ENCODE measurements around the gene KCNK1.

The KCNK1 gene

GRCh38 chr1:233572896-233573295 is 41.0 kb upstream of the KCNK1 start:
- TF ChIP-seq CTCF (IDR thresholded peaks at IDR 0.05; ENCODE audit: low read depth, low read length), result no peak
- H3K4me3 ChIP-seq (ENCODE audit: low read depth, low read length), result no peak overlapping the region
- in situ Hi-C loops (cut with HindIII; ENCODE audit: low sequenced_read_pairs), result no loop called here
- DNase-seq (ENCODE audit: low read depth, low spot score), result no peak

GRCh38 chr1:233575450-233575849 is 38.5 kb upstream of the KCNK1 start:
- in situ Hi-C loops (cut with HindIII; ENCODE audit: low sequenced_read_pairs), result no loop called here
- TF ChIP-seq CTCF (IDR thresholded peaks at IDR 0.05; ENCODE audit: low read depth, low read length), result no peak
- DNase-seq (ENCODE audit: low read depth, low spot score), result no peak

GRCh38 chr1:233582439-233582838 is 31.5 kb upstream of the KCNK1 start:
- TF ChIP-seq CTCF (IDR thresholded peaks at IDR 0.05; ENCODE audit: low read depth, low read length), result no peak
- in situ Hi-C loops (cut with HindIII; ENCODE audit: low sequenced_read_pairs), result no loop called here
- no peak for DNase-seq (ENCODE audit: low read depth, low spot score)
- H3K4me3 ChIP-seq (ENCODE audit: low read depth, low read length), result no peak overlapping the region

More at GRCh38 chr1:233575450-233575849, 38.5 kb upstream of the KCNK1 start:
- H3K4me3 ChIP-seq (ENCODE audit: low read depth, low read length), result no peak overlapping the region

- DNase-seq (ENCODE audit: low read depth, low spot score), result no peak
- in situ Hi-C loops (cut with HindIII; ENCODE audit: low sequenced_read_pairs), result no loop called here
- H3K4me3 ChIP-seq (ENCODE audit: low read depth, low read length), result no peak overlapping the region
- no peak for TF ChIP-seq CTCF (IDR thresholded peaks at IDR 0.05; ENCODE audit: low read depth, low read length)
These were observed 29.5 kb upstream of the KCNK1 start for GRCh38 chr1:233584376-233584775.

- H3K4me3 ChIP-seq (ENCODE audit: low read depth, low read length), result no peak overlapping the region
- in situ Hi-C loops (cut with HindIII; ENCODE audit: low sequenced_read_pairs), result no loop called here
- TF ChIP-seq CTCF (IDR thresholded peaks at IDR 0.05; ENCODE audit: low read depth, low read length), result no peak
- DNase-seq (ENCODE audit: low read depth, low spot score), result no peak
These were observed 29.0 kb upstream of the KCNK1 start for GRCh38 chr1:233584931-233585330.

GRCh38 chr1:233586301-233586700 is 27.6 kb upstream of the KCNK1 start:
- no peak overlapping the region for H3K4me3 ChIP-seq (ENCODE audit: low read depth, low read length)
- no peak for DNase-seq (ENCODE audit: low read depth, low spot score)
- in situ Hi-C loops (cut with HindIII; ENCODE audit: low sequenced_read_pairs), result no loop called here
- no peak for TF ChIP-seq CTCF (IDR thresholded peaks at IDR 0.05; ENCODE audit: low read depth, low read length)

- DNase-seq (ENCODE audit: low read depth, low spot score), result no peak
- no peak overlapping the region for H3K4me3 ChIP-seq (ENCODE audit: low read depth, low read length)
- in situ Hi-C loops (cut with HindIII; ENCODE audit: low sequenced_read_pairs), result no loop called here
- TF ChIP-seq CTCF (IDR thresholded peaks at IDR 0.05; ENCODE audit: low read depth, low read length), result no peak
These were observed 26.7 kb upstream of the KCNK1 start for GRCh38 chr1:233587196-233587595.
